H1 (cell line): ENCODE measurements around the gene RGS6. TPM values are rescaled to one million over a fixed set of nuclear protein-coding genes. Genes with fewer than 3 reads are reported as not detected.

Source experiments
- CTCF ChIA-PET: fragments of 300-600 bp; sonication (Branson Sonifier 250); formaldehyde crosslinking; loops from one replicate; lab custom pipeline; 2021; ENCODE audit not compliant: partially characterized antibody; lab: Charles Lee
- POLR2A ChIA-PET: fragments of 300-600 bp; sonication (Branson Sonifier 250); formaldehyde crosslinking; loops from one replicate; lab custom pipeline; 2021; ENCODE audit warnings: inconsistent platforms; ENCODE audit not compliant: partially characterized antibody; lab: Charles Lee
- DNase-seq, 2 experiments: peaks; one replicate each; pipeline versions ENCODE4 v3.0.0 to v3.0.0-alpha.2; 2010 to 2022; ENCODE audit warnings: low spot score in 2 of 2, low read depth in 1 of 2, mixed read lengths in 1 of 2
- FAIRE-seq: peaks from 2 replicates; lab custom pipeline; 2011; peaks lifted over from hg19 to GRCh38; lab: Jason Lieb, UNC
- H2AFZ ChIP-seq: 2 replicates; pipeline ENCODE4 v1.8.1; 2012; ENCODE audit warnings: low read length, inconsistent platforms
- H2AK5ac ChIP-seq: 2 replicates; pipeline ENCODE4 v1.6.1; 2013; ENCODE audit warnings: low read depth, low read length
- H2BK120ac ChIP-seq: replicated peaks from 2 replicates; pipeline ENCODE3; 2013; ENCODE audit warnings: low read depth, low read length, inconsistent platforms
- H2BK12ac ChIP-seq: 2 replicates; pipeline ENCODE4 v1.6.1; 2013; ENCODE audit warnings: low read depth, low read length
- H2BK15ac ChIP-seq: 2 replicates; pipeline ENCODE4 v1.6.1; 2013; ENCODE audit warnings: low read length
- H2BK20ac ChIP-seq: 2 replicates; pipeline ENCODE4 v1.6.1; 2013; ENCODE audit warnings: low read length
- H2BK5ac ChIP-seq: 2 replicates; pipeline ENCODE4 v1.6.1; 2013; ENCODE audit warnings: low read depth, low read length
- H3K14ac ChIP-seq: 2 replicates; pipeline ENCODE4 v1.6.1; 2013; ENCODE audit warnings: inconsistent platforms; ENCODE audit not compliant: insufficient read length
- H3K18ac ChIP-seq: 2 replicates; pipeline ENCODE4 v1.6.1; 2013; ENCODE audit warnings: low read length; ENCODE audit errors: extremely low read depth
- H3K23ac ChIP-seq: 2 replicates; pipeline ENCODE4 v1.6.1; 2013; ENCODE audit warnings: inconsistent platforms; ENCODE audit not compliant: insufficient read length
- H3K23me2 ChIP-seq: 2 replicates; pipeline ENCODE4 v1.6.1; 2013; ENCODE audit warnings: low read depth, low read length
- H3K27ac ChIP-seq: 2 replicates; pipeline ENCODE4 v1.6.1; 2011; ENCODE audit warnings: low read depth, low read length, inconsistent platforms
- H3K27me3 ChIP-seq, 4 experiments: replicated peaks in 1 of 4; 1 replicate in 1 of 4; 2 replicates in 3 of 4; pipeline versions ENCODE4 v1.6.1 to v1.8.1; 2011 to 2013; ENCODE audit warnings: low read length in 3 of 4, mild to moderate bottlenecking in 3 of 4, inconsistent platforms in 2 of 4, mixed read lengths in 2 of 4, moderate library complexity in 1 of 4; ENCODE audit not compliant: control insufficient read depth in 3 of 4, insufficient read depth in 3 of 4; ENCODE audit errors: extremely low read depth in 1 of 4
- H3K36me3 ChIP-seq, 4 experiments: 2 replicates each; pipeline versions ENCODE4 v1.6.1 to v1.8.1; 2011 to 2013; ENCODE audit warnings: mild to moderate bottlenecking in 4 of 4, low read length in 3 of 4, moderate library complexity in 2 of 4, control low read depth in 1 of 4, inconsistent platforms in 1 of 4; ENCODE audit not compliant: insufficient read depth in 4 of 4, control insufficient read depth in 2 of 4
- H3K4ac ChIP-seq: replicated peaks from 2 replicates; pipeline ENCODE3; 2013; ENCODE audit warnings: low read length, low read depth, mixed read lengths, inconsistent platforms; ENCODE audit not compliant: insufficient read length
- H3K4me1 ChIP-seq, 4 experiments: replicated peaks in 1 of 4; 1 replicate in 1 of 4; 2 replicates in 3 of 4; pipeline versions ENCODE4 v1.6.1 to v1.8.1; 2011 to 2013; ENCODE audit warnings: low read length in 3 of 4, inconsistent platforms in 2 of 4, mixed read lengths in 1 of 4; ENCODE audit not compliant: insufficient read depth in 4 of 4, control insufficient read depth in 3 of 4
- H3K4me2 ChIP-seq, 2 experiments: 2 replicates each; pipeline versions ENCODE4 v1.6.1 to v1.8.1; 2011 to 2013; ENCODE audit warnings: low read depth in 2 of 2, low read length in 2 of 2, control low read depth in 1 of 2, inconsistent platforms in 1 of 2, mild to moderate bottlenecking in 1 of 2; ENCODE audit not compliant: insufficient read depth in 1 of 2
- H3K4me3 ChIP-seq, 4 experiments: fragments of 200-600, 300-600 bp in 1 of 4; sonication (generic), shearing (Covaris generic), sonication (Bioruptor Twin) in 1 of 4; 2 replicates each; pipeline versions ENCODE4 v1.5.1 to v1.8.1; 2011 to 2016; ENCODE audit warnings: low read length in 4 of 4, low read depth in 3 of 4, control low read depth in 2 of 4, inconsistent platforms in 2 of 4, mild to moderate bottlenecking in 2 of 4, mixed read lengths in 1 of 4, moderate library complexity in 1 of 4; ENCODE audit not compliant: insufficient read depth in 2 of 4; ENCODE audit errors: extremely low read depth in 1 of 4
- H3K56ac ChIP-seq: replicated peaks from 2 replicates; pipeline ENCODE3; 2013; ENCODE audit warnings: low read depth, mild to moderate bottlenecking, mixed read lengths, low read length, inconsistent platforms; ENCODE audit not compliant: insufficient read length
- H3K79me1 ChIP-seq: 2 replicates; pipeline ENCODE4 v1.6.1; 2013; ENCODE audit warnings: low read depth, low read length, control low read depth
- H3K79me2 ChIP-seq, 2 experiments: 2 replicates each; pipeline versions ENCODE4 v1.6.1 to v1.8.1; 2012 to 2013; ENCODE audit warnings: low read length in 2 of 2, mild to moderate bottlenecking in 2 of 2, inconsistent platforms in 1 of 2; ENCODE audit not compliant: insufficient read depth in 2 of 2, control insufficient read depth in 1 of 2
- H3K9ac ChIP-seq, 4 experiments: replicated peaks in 1 of 4; 1 replicate in 1 of 4; 2 replicates in 3 of 4; pipeline versions ENCODE4 v1.6.1 to v1.8.1; 2011 to 2013; ENCODE audit warnings: low read depth in 3 of 4, low read length in 3 of 4, control low read depth in 2 of 4, mild to moderate bottlenecking in 2 of 4, moderate library complexity in 2 of 4, inconsistent platforms in 1 of 4; ENCODE audit errors: extremely low read depth in 1 of 4
- H3K9me3 ChIP-seq, 2 experiments: 2 replicates each; pipeline versions ENCODE4 v1.6.1 to v1.8.1; 2012 to 2013; ENCODE audit warnings: mild to moderate bottlenecking in 2 of 2, moderate library complexity in 2 of 2, control low read depth in 1 of 2, inconsistent platforms in 1 of 2, low read depth in 1 of 2, low read length in 1 of 2, mixed read lengths in 1 of 2; ENCODE audit not compliant: insufficient read depth in 2 of 2
- H4K20me1 ChIP-seq, 2 experiments: replicated peaks in 1 of 2; 2 replicates each; pipeline versions ENCODE3 to v1.8.1; 2011 to 2013; ENCODE audit warnings: inconsistent platforms in 2 of 2, low read length in 2 of 2, mild to moderate bottlenecking in 1 of 2; ENCODE audit not compliant: insufficient read depth in 2 of 2, control insufficient read depth in 1 of 2
- H4K5ac ChIP-seq: 2 replicates; pipeline ENCODE4 v1.6.1; 2013; ENCODE audit warnings: low read length, low read depth, mixed read lengths, inconsistent platforms; ENCODE audit not compliant: insufficient read length
- H4K8ac ChIP-seq: 2 replicates; pipeline ENCODE4 v1.8.0; 2013; ENCODE audit warnings: mild to moderate bottlenecking, moderate library complexity, low read length, inconsistent platforms; ENCODE audit not compliant: insufficient read depth; ENCODE audit errors: extremely low read depth
- H4K91ac ChIP-seq: replicated peaks from 2 replicates; pipeline ENCODE3; 2013; ENCODE audit warnings: low read length, mixed read lengths, inconsistent platforms; ENCODE audit not compliant: insufficient read length
- ASH2L ChIP-seq: fragments of 200-600, 300-600 bp; sonication (generic); IDR thresholded peaks from one replicate; pipeline ENCODE4 v1.7.1; 2017; ENCODE audit warnings: low read length
- BCL11A ChIP-seq, 2 experiments: IDR thresholded peaks; one replicate each; pipeline ENCODE4 v1.6.1; 2011; ENCODE audit warnings: low read depth in 2 of 2, low read length in 2 of 2, mild to moderate bottlenecking in 2 of 2
- CHD1 ChIP-seq: IDR thresholded peaks from 2 replicates; pipeline ENCODE4 v1.6.1; 2012; ENCODE audit warnings: low read depth, low read length, improper control_type of control experiment
- CHD2 ChIP-seq: IDR thresholded peaks from 2 replicates; pipeline ENCODE4 v1.6.1; 2012; ENCODE audit warnings: low read length, improper control_type of control experiment
- EP300 ChIP-seq, 2 experiments: IDR thresholded peaks; 1 replicate in 1 of 2; 2 replicates in 1 of 2; pipeline ENCODE4 v1.6.1; 2011 to 2012; ENCODE audit warnings: low read depth in 2 of 2, low read length in 2 of 2, mild to moderate bottlenecking in 2 of 2, borderline replicate concordance in 1 of 2, inconsistent platforms in 1 of 2, moderate library complexity in 1 of 2
- GABPA ChIP-seq: IDR thresholded peaks from 2 replicates; pipeline ENCODE4 v1.6.1; 2011; ENCODE audit warnings: mild to moderate bottlenecking, low read length, moderate library complexity, borderline replicate concordance; ENCODE audit not compliant: insufficient read depth
- JUN ChIP-seq: IDR thresholded peaks from 2 replicates; pipeline ENCODE4 v1.6.1; 2011; ENCODE audit warnings: low read depth, mild to moderate bottlenecking, improper control_type of control experiment, low read length
- KDM5A ChIP-seq: fragments of 200-600 bp; IDR thresholded peaks from 2 replicates; pipeline ENCODE4 v1.7.1; 2012; ENCODE audit warnings: mild to moderate bottlenecking, low read length, inconsistent platforms, mixed read lengths
- NANOG ChIP-seq: IDR thresholded peaks from 2 replicates; pipeline ENCODE4 v1.6.1; 2011; ENCODE audit warnings: low read length, low read depth, mild to moderate bottlenecking, inconsistent platforms; ENCODE audit not compliant: insufficient read depth, poor library complexity, severe bottlenecking
- RBBP5 ChIP-seq: IDR thresholded peaks from 2 replicates; pipeline ENCODE4 v1.7.1; 2012; ENCODE audit warnings: low read depth, mild to moderate bottlenecking, inconsistent platforms, low read length, moderate library complexity, borderline replicate concordance
- SIN3A ChIP-seq, 2 experiments: IDR thresholded peaks in 1 of 2; conservative IDR thresholded peaks in 1 of 2; 2 replicates each; pipeline ENCODE4 v1.6.1; 2011 to 2012; ENCODE audit warnings: low read length in 2 of 2, improper control_type of control experiment in 1 of 2, low read depth in 1 of 2, mild to moderate bottlenecking in 1 of 2
- SIRT6 ChIP-seq: IDR thresholded peaks from one replicate; pipeline ENCODE4 v1.7.1; 2012; ENCODE audit warnings: low read length, inconsistent platforms
- SP4 ChIP-seq: IDR thresholded peaks from 2 replicates; pipeline ENCODE4 v1.6.1; 2012; ENCODE audit warnings: low read length, inconsistent platforms
- WGBS, 2 experiments: shearing (Covaris generic) in 1 of 2; methylation state at CpG; one replicate each; pipeline versions ENCODE4 v1.1.6 to v1.1.7; 2013 to 2015; ENCODE audit warnings: low lambda C conversion rate in 2 of 2, mixed read lengths in 2 of 2, inconsistent platforms in 1 of 2, low coverage in 1 of 2, missing lambda C conversion rate in 1 of 2; ENCODE audit not compliant: insufficient replicate concordance in 2 of 2, insufficient coverage in 1 of 2, insufficient read length in 1 of 2; ENCODE audit errors: extremely low coverage in 1 of 2, missing lambda C conversion rate in 1 of 2; 5-methylcytosine and 5-hydroxymethylcytosine counted together
- polyA plus RNA-seq, 7 experiments: library from polyadenylated mRNA; depleted of rRNA in 3 of 7; stranded (reverse) in 5 of 7; unstranded in 2 of 7; fragments of >200 nt in 5 of 7; fragments of 200-250 nt in 2 of 7; gene quantifications; 1 replicate in 5 of 7; 2 replicates in 1 of 7; 4 replicates in 1 of 7; pipeline versions ENCODE4 v1.2.1 to v1.2.3, GENCODE V29; 2011 to 2013; ENCODE audit warnings: missing spikeins in 2 of 7, mixed read lengths in 2 of 7
- total RNA-seq: library from RNA; stranded (reverse); fragmentation: NEBNext Ultra II Directional; extraction: Animal tissue kit (Norgen Biotek cat#: 25700); gene quantifications from 2 replicates; pipeline ENCODE4 v1.2.1, GENCODE V29; 2021
- TF ChIP-seq, protein P1 (sequence below): IDR thresholded peaks from 2 replicates; pipeline ENCODE4 v1.6.1; 2011; ENCODE audit warnings: low read length, improper control_type of control experiment

RGS6 gene
- total and polyA plus RNA-seq, 2 of the 8 experiments (the other 6 are each of a cell fraction or from before 2014, with no cell fraction given) = 0.26 to 1.1 TPM

DNA sequence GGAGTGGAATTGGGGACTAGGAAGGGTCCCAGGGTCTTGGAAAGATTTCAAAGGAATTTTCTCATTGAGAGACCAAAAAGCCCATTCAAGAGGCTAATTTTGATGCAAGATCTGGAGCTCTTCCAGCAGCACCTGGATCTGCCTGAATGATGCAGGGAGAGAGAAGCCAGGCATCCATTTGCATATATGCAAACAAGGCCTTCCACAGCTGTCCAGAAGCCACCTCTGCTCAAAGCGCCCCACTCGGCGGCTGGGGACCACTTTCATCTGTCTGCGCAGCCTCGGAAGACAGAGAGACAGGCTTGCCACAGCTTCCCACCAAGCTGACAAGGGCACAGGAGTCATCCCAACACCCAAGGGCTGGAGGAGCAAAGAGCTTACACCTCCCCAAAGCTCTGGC, 666.1 kb downstream of the RGS6 start:
- no peak overlapping the region for H3K4ac ChIP-seq
- H3K27ac ChIP-seq = no peak overlapping the region
- no peak overlapping the region for H2BK5ac ChIP-seq
- POLR2A ChIA-PET = no interaction called here
- H3K4me2 ChIP-seq = no peak overlapping the region
- no peak overlapping the region for H2AFZ ChIP-seq
- no peak overlapping the region for H2BK15ac ChIP-seq
- no peaks in the 10 kb centered on the region for H4K20me1 ChIP-seq
- no peaks in the 10 kb centered on the region for H3K23me2 ChIP-seq
- H2BK20ac ChIP-seq = no peak overlapping the region
- peaks cover 2 to 11% (median 8%) of the 10 kb centered on the region in 4 experiments for H3K4me1 ChIP-seq
- no peak overlapping the region for H3K14ac ChIP-seq
- H2BK120ac ChIP-seq = no peak overlapping the region
- no peaks in the 10 kb centered on the region for H3K79me2 ChIP-seq
- H4K91ac ChIP-seq = peak overlapping the region; percentile 12
- FAIRE-seq (no peak), DNase-seq (no peak)
- H3K36me3 ChIP-seq = no peaks in the 10 kb centered on the region
- CTCF ChIA-PET = interaction anchor here (0.7 to 1.8 kb wide), 3 partner anchors 39 to 307 kb away, joined by 3 to 4 read pairs (median 4); no protein-coding TSS in a partner anchor
- no peak overlapping the region for H3K4me3 ChIP-seq
- no peak overlapping the region for H3K56ac ChIP-seq
- 95% methylated on average over 5 of the region's 5 CpGs; no CpG with 5 or more reads in 1 of the 2 experiments for WGBS, 2 experiments
- H4K8ac ChIP-seq = no peak overlapping the region
- no peak overlapping the region for H3K9ac ChIP-seq
- H3K27me3 ChIP-seq = no peaks in the 10 kb centered on the region
- no peak overlapping the region for H3K18ac ChIP-seq
- H2AK5ac ChIP-seq = no peak overlapping the region
- no peak overlapping the region for H2BK12ac ChIP-seq
- no peak overlapping the region for H3K23ac ChIP-seq
- no peak overlapping the region for H4K5ac ChIP-seq
- H3K9me3 ChIP-seq = no peaks in the 10 kb centered on the region
- no peaks in the 10 kb centered on the region for H3K79me1 ChIP-seq
- TF ChIP-seq GABPA = no peak
- no peak for TF ChIP-seq EP300 (IDR thresholded peaks at IDR 0.05; ENCODE audit: borderline replicate concordance in 1 of 2, low read depth in 2 of 2, low read length in 2 of 2)
- TF ChIP-seq RBBP5 = no peak
- no peak for TF ChIP-seq NANOG
- no peak for TF ChIP-seq BCL11A (IDR thresholded peaks at IDR 0.05; ENCODE audit: low read depth in 2 of 2, low read length in 2 of 2)
- no peak for TF ChIP-seq CHD2
- no peak for TF ChIP-seq ASH2L
- no peak for TF ChIP-seq KDM5A
- TF ChIP-seq JUN = no peak
- no peak for TF ChIP-seq SP4
- TF ChIP-seq, protein P1, sequence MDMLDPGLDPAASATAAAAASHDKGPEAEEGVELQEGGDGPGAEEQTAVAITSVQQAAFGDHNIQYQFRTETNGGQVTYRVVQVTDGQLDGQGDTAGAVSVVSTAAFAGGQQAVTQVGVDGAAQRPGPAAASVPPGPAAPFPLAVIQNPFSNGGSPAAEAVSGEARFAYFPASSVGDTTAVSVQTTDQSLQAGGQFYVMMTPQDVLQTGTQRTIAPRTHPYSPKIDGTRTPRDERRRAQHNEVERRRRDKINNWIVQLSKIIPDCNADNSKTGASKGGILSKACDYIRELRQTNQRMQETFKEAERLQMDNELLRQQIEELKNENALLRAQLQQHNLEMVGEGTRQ = no peak
- no peak for TF ChIP-seq CHD1
- no peak for TF ChIP-seq SIN3A (conservative IDR thresholded peaks at IDR 0.05 in 1 of 2, IDR thresholded peaks at IDR 0.05 in 1 of 2; ENCODE audit: low read depth in 1 of 2, low read length in 2 of 2)
- no peak for TF ChIP-seq SIRT6
